DOHH2 (cell line): ENCODE results near the gene TANGO2.

ENCODE experiments used
- EZH2phosphoT487 ChIP-seq: fragments of 200-600 bp; sonication (generic); IDR thresholded peaks from 2 replicates; pipeline ENCODE4 v1.6.1; 2017; ENCODE audit warnings: borderline replicate concordance, mild to moderate bottlenecking, antibody characterized with exemption, low read length, moderate library complexity, mixed read lengths
- TF ChIP-seq, protein P1 (sequence below): fragments of 200-600 bp; sonication (generic); IDR thresholded peaks from one replicate; pipeline ENCODE4 v1.5.1; 2014; ENCODE audit warnings: antibody characterized with exemption, mild to moderate bottlenecking, low read depth, low read length; ENCODE audit not compliant: poor library complexity, severe bottlenecking

DNA sequence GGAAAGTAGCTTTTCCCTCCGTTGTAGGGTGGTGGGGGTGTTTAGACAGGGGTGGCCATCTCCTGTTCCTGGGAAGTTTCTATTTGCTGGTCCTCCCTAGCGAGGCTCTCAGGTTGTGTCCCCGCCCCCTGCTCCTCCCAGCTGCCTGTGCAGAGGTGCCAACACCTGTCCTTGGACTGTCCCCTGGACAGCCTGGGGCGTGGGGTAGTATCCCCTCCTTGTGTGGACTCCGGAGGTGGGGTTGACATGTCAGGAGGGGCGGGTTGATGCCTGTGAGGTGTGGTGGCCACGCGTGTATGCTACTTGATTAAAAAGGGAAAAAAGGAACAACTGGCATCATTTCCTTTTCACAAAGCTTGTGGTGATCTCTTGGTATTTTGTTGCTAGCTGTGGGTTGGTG is 80.7 kb downstream of the TANGO2 start:
- TF ChIP-seq EZH2phosphoT487 = no peak
- TF ChIP-seq, protein P1, sequence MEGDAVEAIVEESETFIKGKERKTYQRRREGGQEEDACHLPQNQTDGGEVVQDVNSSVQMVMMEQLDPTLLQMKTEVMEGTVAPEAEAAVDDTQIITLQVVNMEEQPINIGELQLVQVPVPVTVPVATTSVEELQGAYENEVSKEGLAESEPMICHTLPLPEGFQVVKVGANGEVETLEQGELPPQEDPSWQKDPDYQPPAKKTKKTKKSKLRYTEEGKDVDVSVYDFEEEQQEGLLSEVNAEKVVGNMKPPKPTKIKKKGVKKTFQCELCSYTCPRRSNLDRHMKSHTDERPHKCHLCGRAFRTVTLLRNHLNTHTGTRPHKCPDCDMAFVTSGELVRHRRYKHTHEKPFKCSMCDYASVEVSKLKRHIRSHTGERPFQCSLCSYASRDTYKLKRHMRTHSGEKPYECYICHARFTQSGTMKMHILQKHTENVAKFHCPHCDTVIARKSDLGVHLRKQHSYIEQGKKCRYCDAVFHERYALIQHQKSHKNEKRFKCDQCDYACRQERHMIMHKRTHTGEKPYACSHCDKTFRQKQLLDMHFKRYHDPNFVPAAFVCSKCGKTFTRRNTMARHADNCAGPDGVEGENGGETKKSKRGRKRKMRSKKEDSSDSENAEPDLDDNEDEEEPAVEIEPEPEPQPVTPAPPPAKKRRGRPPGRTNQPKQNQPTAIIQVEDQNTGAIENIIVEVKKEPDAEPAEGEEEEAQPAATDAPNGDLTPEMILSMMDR = no peak
